Measurements from ENCODE around the gene KAZN.

KAZN gene

DNA sequence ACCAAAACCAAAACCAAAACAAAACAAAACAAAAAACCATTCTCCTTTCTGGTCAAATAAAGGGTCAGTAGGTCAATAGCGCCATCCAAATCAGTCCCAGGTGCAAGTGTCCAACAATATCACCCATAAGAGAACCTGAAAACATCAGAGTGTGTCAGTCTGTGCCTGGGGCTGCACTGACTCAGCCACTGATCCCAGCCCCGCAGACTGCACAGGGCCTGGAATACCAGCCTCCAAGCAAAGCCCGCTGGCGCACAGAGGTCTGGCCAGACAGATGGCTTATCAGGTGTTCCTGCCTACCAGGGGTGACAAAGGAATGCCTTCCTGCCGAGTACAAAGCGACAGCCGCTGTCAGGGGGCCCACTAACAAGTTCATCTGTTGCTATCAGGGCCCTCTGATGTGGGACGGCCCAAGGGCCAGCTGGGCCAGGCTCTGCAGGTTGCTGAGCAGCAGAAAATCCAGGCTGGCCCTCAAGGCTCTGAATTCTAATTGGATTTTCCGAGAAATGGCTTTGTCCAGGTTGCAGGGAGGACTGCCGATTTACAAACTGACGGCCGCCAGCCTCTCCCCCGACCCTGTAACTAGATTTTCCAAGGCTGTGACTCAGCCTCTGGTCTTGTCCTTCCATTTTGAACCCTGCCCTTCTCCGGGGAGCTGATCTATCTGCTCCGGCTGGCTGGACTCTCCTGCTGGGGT is 541.3 kb downstream of the KAZN start:
- no peak overlapping the region for H3K4me3 ChIP-seq (ENCODE audit: low read depth, low read length)
- no peak for TF ChIP-seq CTCF (IDR thresholded peaks at IDR 0.05; ENCODE audit: low read depth, low read length)

GRCh38 chr1:15141935-15142539 is 543.6 kb downstream of the KAZN start:
- no peak overlapping the region for H3K4me3 ChIP-seq (ENCODE audit: low read depth, low read length)
- TF ChIP-seq CTCF (IDR thresholded peaks at IDR 0.05; ENCODE audit: low read depth, low read length): no peak

GRCh38 chr1:15145327-15145726 is 546.8 kb downstream of the KAZN start:
- H3K4me3 ChIP-seq (ENCODE audit: low read depth, low read length): no peak overlapping the region
- TF ChIP-seq CTCF (IDR thresholded peaks at IDR 0.05; ENCODE audit: low read depth, low read length): no peak

GRCh38 chr1:15146142-15146680 is 547.7 kb downstream of the KAZN start:
- TF ChIP-seq CTCF (IDR thresholded peaks at IDR 0.05; ENCODE audit: low read depth, low read length): no peak
- H3K4me3 ChIP-seq (ENCODE audit: low read depth, low read length): no peak overlapping the region

DNA sequence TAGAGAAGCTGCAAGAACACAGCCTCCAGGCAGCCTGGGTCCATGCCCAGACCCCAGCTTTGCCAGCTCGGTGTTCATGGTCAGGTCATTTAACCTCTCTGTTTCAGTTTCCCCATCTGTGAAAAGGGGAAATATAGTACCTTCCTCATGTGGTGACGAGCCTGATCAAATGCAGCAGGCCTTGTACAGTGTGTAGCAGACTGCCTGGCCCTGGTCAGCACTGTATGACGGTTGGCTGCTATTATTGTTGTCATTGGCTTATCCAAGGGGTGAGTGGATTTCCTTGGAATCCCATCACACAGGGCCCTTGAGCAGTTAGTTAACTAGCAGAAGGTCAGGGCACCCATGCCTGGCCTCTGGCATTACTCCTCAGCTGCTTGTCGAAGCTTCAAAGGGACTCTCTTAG is 548.5 kb downstream of the KAZN start:
- TF ChIP-seq CTCF (IDR thresholded peaks at IDR 0.05; ENCODE audit: low read depth, low read length): no peak
- H3K4me3 ChIP-seq (ENCODE audit: low read depth, low read length): no peak overlapping the region

GRCh38 chr1:15148004-15148403 is 549.5 kb downstream of the KAZN start:
- no peak overlapping the region for H3K4me3 ChIP-seq (ENCODE audit: low read depth, low read length)
- no peak for TF ChIP-seq CTCF (IDR thresholded peaks at IDR 0.05; ENCODE audit: low read depth, low read length)

DNA sequence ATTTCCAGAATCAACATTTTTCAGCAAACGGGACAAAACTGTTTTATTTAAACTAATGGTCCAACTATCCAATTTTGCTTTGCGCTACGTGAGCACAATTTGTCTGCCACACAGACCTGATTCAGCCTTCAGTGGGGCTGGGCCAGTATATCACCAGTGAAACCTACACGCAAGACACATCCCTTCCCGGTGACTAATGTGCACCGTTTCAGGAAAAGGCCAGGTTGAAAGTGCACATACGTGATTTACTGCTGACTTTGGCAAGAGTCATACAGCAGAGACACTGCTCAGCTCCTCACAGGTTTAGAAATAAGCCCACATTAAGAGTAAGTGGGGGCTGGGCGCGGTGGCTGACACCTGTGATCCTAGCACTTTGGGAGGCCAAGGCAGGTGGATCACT is 550.0 kb downstream of the KAZN start:
- no peak overlapping the region for H3K4me3 ChIP-seq (ENCODE audit: low read depth, low read length)
- TF ChIP-seq CTCF (IDR thresholded peaks at IDR 0.05; ENCODE audit: low read depth, low read length): no peak
